Suprapubic skin (tissue), 4 donors: Measurements from ENCODE around the gene RFC2. TPM values are rescaled to one million over a fixed set of nuclear protein-coding genes. Genes with fewer than 3 reads are reported as not detected.

ENCODE experiments used
- DNase-seq, 2 donors: peaks; one replicate each; pipeline ENCODE4 v3.0.0-alpha.2; 2019; ENCODE audit warnings: low spot score in 2 of 2
- H3K27ac ChIP-seq: fragments of 200-600 bp; sonication (generic); one replicate; pipeline ENCODE4 v1.5.1; 2019
- H3K27me3 ChIP-seq: fragments of 200-600 bp; sonication (generic); one replicate; pipeline ENCODE4 v1.5.1; 2019
- H3K36me3 ChIP-seq: fragments of 200-600 bp; sonication (generic); one replicate; pipeline ENCODE4 v1.5.1; 2019
- H3K4me1 ChIP-seq: fragments of 200-600 bp; sonication (generic); one replicate; pipeline ENCODE4 v1.5.1; 2019
- H3K4me3 ChIP-seq: fragments of 200-600 bp; sonication (generic); one replicate; pipeline ENCODE4 v1.5.1; 2019; ENCODE audit warnings: mild to moderate bottlenecking
- H3K9me3 ChIP-seq: fragments of 200-600 bp; sonication (generic); one replicate; pipeline ENCODE4 v1.5.1; 2019
- EP300 ChIP-seq: sonication (generic); formaldehyde crosslinking; IDR thresholded peaks from one replicate; pipeline ENCODE4 v1.6.1; 2017; ENCODE audit warnings: antibody characterized with exemption
- POLR2A ChIP-seq, 2 donors: fragments of 450-650 bp; IDR thresholded peaks; one replicate each; pipeline ENCODE4 v1.6.1; 2017; ENCODE audit warnings: antibody characterized with exemption in 2 of 2, mild to moderate bottlenecking in 2 of 2, moderate library complexity in 2 of 2
- POLR2AphosphoS5 ChIP-seq, 3 donors: sonication (generic); formaldehyde crosslinking; IDR thresholded peaks; one replicate each; pipeline ENCODE4 v1.6.1; 2017; ENCODE audit warnings: antibody characterized with exemption in 3 of 3
- WGBS: methylation state at CpG from one replicate; pipeline ENCODE4 v1.1.5; 2018; 5-methylcytosine and 5-hydroxymethylcytosine counted together
- total RNA-seq, 4 donors: library from RNA; depleted of rRNA; stranded (reverse); fragments of >200 nt; gene quantifications; one replicate each; pipeline ENCODE4 v1.1.0, GENCODE V29; 2016
- TF ChIP-seq, protein P1 (sequence below), 2 donors: fragments of 200-600 bp in 1 of 2; fragments of 450-650 bp in 1 of 2; sonication (generic) in 1 of 2; IDR thresholded peaks; one replicate each; pipeline ENCODE4 v1.5.1; 2016 to 2019; ENCODE audit warnings: antibody characterized with exemption in 2 of 2, mild to moderate bottlenecking in 1 of 2, moderate library complexity in 1 of 2

RFC2 gene
- total RNA-seq, 4 donors from 2014 or later: 15.0 to 17.2 (median 16.4) TPM

DNA sequence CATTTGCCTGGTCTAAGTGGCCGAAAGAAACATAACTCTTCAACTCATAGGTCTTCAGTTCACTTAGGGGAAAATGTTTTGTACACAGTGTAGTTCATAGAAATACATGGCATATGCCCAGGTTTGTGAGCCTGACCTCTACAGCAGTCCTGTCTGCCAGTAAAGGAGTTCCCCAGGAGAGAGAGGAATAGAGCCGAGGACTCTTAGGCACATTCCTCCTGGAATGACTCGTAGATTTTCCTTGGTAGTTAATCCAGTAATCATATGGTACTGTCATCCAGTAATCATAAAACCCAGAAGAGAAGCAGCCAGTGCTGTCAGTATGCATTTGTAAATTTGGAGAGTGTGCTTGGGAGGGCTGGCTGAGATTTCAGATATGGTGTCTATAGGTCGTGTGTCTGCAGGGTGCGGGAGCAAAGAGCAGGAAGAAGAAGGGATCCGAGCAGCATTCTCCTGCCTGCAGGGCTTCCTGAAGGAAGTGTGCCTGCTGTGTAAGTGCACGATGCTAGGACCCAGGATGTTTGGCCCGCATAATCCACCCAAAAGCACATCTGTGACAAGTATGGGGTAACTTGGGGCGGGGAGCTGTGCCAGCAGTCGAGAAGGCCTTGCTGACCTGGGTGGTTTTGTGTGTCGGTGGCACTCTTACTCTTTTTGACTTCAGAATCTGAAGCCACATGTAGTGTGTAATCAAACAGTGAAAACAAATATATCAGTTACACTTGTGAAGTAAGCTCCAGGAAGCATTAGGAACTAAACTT is 66.1 kb downstream of the RFC2 start:
- Histone ChIP-seq H3K4me3 (no peak overlapping the region), H3K4me1 (peaks cover 51% of the 10 kb centered on the region), H3K27ac (no peak overlapping the region), H3K36me3 (peaks cover 61% of the 10 kb centered on the region), H3K9me3 (no peaks in the 10 kb centered on the region), H3K27me3 (no peaks in the 10 kb centered on the region)
- DNase-seq: no peak
- TF ChIP-seq POLR2AphosphoS5 (IDR thresholded peaks at IDR 0.05): no peak
- TF ChIP-seq EP300: no peak
- TF ChIP-seq POLR2A (IDR thresholded peaks at IDR 0.05): no peak
- TF ChIP-seq, protein P1, sequence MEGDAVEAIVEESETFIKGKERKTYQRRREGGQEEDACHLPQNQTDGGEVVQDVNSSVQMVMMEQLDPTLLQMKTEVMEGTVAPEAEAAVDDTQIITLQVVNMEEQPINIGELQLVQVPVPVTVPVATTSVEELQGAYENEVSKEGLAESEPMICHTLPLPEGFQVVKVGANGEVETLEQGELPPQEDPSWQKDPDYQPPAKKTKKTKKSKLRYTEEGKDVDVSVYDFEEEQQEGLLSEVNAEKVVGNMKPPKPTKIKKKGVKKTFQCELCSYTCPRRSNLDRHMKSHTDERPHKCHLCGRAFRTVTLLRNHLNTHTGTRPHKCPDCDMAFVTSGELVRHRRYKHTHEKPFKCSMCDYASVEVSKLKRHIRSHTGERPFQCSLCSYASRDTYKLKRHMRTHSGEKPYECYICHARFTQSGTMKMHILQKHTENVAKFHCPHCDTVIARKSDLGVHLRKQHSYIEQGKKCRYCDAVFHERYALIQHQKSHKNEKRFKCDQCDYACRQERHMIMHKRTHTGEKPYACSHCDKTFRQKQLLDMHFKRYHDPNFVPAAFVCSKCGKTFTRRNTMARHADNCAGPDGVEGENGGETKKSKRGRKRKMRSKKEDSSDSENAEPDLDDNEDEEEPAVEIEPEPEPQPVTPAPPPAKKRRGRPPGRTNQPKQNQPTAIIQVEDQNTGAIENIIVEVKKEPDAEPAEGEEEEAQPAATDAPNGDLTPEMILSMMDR (IDR thresholded peaks at IDR 0.05): no peak
- WGBS: 65% methylated on average over 11 of the region's 11 CpGs

DNA sequence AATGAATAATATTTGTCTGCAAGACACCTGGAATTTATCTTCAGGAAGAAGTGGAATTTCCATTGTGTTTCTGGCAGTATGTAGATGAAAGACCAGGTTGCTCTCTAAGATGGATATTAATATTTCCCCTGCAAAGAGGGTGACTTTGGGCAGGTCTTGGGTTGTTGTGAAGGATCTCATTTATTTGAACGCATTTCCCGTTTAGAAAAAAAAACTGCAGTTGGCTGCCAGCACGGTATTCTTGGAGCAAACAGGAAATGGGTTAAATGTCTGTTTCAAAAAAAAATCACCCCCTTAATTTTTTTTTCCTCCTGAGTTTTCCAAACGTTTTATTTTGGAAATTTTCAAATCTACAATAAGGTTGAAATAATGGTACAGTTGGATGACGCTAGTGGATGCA is 68.6 kb downstream of the RFC2 start:
- no peak for TF ChIP-seq EP300
- TF ChIP-seq POLR2A (IDR thresholded peaks at IDR 0.05): no peak
- no peak for TF ChIP-seq POLR2AphosphoS5 (IDR thresholded peaks at IDR 0.05)
- TF ChIP-seq, protein P1 (IDR thresholded peaks at IDR 0.05): no peak

DNA sequence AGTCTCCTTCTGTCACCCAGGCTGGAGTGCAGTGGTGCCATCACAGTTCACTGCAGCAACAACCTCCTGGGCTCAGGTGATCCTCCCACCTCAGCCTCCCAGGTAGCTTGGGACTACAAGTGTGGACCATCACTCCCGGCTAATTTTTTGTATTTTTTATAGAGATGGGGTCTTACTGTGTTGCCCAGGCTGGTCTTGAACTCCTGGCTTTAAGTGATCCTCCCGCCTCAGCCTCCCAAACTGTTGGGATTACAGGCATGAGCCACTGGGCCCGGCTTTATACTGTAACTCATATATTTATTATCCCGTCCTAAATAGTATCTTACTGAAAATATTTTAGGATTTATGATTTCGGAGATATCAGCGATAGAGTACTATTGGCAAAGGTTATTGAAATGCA is 69.2 kb downstream of the RFC2 start:
- DNase-seq: no peak
- H3K36me3 ChIP-seq: peaks cover 31% of the 10 kb centered on the region
- no peak overlapping the region for H3K27ac ChIP-seq
- 81% methylated on average over 6 of the region's 6 CpGs for WGBS
- peaks cover 73% of the 10 kb centered on the region for H3K4me1 ChIP-seq
- H3K9me3 ChIP-seq: no peaks in the 10 kb centered on the region
- TF ChIP-seq POLR2AphosphoS5 (IDR thresholded peaks at IDR 0.05): no peak
- no peak for TF ChIP-seq POLR2A (IDR thresholded peaks at IDR 0.05)
- TF ChIP-seq, protein P1 (IDR thresholded peaks at IDR 0.05): no peak
- no peak for TF ChIP-seq EP300
- no peak overlapping the region for H3K4me3 ChIP-seq
- no peaks in the 10 kb centered on the region for H3K27me3 ChIP-seq

More for the DNA sequence above, 68.6 kb downstream of the RFC2 start:
- peaks cover 70% of the 10 kb centered on the region for H3K4me1 ChIP-seq
- no peak for DNase-seq
- H3K9me3 ChIP-seq: no peaks in the 10 kb centered on the region
- H3K4me3 ChIP-seq: no peak overlapping the region
- 17% methylated on average over 5 of the region's 5 CpGs for WGBS
- H3K36me3 ChIP-seq: peaks cover 37% of the 10 kb centered on the region
- no peak overlapping the region for H3K27ac ChIP-seq
- H3K27me3 ChIP-seq: no peaks in the 10 kb centered on the region

DNA sequence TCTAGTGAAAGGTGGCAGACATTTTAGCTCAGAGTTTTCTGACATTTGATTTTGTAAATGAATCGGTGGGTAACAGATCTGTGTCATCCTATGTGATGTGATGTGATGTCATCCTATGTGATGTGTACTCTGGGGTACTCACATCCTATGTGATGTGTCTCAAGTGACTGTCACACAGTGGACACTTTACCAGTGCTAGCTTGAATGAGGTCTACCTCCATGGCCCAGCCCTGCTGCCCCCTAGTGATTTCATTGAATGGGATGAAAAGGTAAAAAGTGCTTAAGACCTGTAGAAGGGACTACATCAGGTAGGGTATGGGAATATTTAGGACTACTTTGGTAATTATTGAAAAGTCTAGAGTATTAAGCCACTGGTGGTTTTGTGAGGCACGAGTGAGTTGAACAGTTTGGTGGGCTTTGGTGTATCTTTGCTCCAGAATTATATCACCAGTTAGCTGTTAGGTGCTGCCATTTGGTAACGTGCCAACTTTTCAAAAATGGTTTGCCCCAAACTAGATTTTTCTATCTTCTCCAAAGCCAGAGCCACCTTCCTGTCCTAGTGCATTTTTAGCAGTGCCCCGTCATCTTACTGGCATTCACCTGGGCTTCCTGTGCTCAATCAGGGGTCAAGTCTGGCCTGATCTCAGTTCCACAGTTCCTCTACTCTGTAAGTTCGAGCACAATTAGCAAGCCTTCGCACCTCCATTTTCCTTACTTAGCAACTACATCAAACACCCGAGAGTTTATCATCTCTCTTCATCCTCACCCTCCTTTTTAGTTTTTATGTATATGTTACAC is 70.3 kb downstream of the RFC2 start:
- DNase-seq: no peak
- H3K36me3 ChIP-seq: peaks cover 19% of the 10 kb centered on the region
- TF ChIP-seq, protein P1 (IDR thresholded peaks at IDR 0.05): no peak
- TF ChIP-seq POLR2AphosphoS5 (IDR thresholded peaks at IDR 0.05) (no peak), EP300 (no peak), POLR2A (IDR thresholded peaks at IDR 0.05) (no peak)
- peaks cover 81% of the 10 kb centered on the region for H3K4me1 ChIP-seq
- H3K9me3 ChIP-seq: no peaks in the 10 kb centered on the region
- no peak overlapping the region for H3K27ac ChIP-seq
- no peaks in the 10 kb centered on the region for H3K27me3 ChIP-seq
- no peak overlapping the region for H3K4me3 ChIP-seq
- WGBS: 64% methylated on average over 7 of the region's 7 CpGs

DNA sequence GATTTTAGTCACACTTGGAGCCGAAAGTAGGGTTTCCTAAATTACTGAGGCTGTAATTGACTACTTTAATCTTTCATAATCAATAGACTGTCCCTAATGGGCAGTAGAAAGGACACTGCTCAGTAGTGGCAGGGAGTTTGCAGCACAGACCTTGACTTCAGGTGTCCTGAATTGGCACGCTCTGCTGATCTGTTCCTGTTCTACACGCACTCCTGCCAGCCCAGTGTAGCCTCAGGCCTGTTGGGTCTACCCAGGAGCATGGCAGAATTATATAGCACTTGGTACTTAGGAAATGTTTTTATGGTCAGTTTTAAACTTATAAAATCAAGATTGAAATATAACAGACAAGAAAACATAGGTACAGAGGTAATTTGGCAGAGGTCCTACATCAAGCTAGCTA is 71.1 kb downstream of the RFC2 start:
- no peak for DNase-seq
- Histone ChIP-seq H3K36me3 (peaks cover 12% of the 10 kb centered on the region), H3K27ac (no peak overlapping the region), H3K4me1 (peaks cover 82% of the 10 kb centered on the region), H3K9me3 (no peaks in the 10 kb centered on the region), H3K4me3 (no peak overlapping the region), H3K27me3 (no peaks in the 10 kb centered on the region)
- 39% methylated on average over 3 of the region's 3 CpGs for WGBS
- TF ChIP-seq, protein P1 (IDR thresholded peaks at IDR 0.05): no peak
- TF ChIP-seq POLR2A (IDR thresholded peaks at IDR 0.05): no peak
